ENCODE results near the gene CHMP2B.

The CHMP2B gene

DNA sequence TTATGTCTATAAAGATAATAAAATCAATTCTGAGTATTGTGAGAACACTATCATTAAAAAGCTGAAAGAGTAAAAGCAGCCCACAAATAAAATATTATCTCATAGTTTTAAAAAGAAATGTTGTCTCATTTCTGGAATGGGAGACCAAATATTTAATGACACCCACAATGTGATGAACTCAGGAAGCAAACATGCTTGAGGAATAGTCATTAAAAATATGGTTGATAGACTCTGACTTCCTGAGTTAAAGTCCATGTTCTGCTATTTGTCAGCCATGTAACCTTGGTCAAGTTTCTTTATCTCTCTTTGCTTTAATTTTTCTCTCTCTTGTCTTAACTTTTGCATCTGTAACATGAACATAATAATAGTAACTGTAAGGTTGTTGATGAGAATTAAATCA, 35.5 kb upstream of the CHMP2B start:
- peaks cover 3% of the 10 kb centered on the region for H3K27me3 Mint-ChIP-seq (ENCODE audit: low read depth, poor library complexity)
- TF ChIP-seq, protein P1, sequence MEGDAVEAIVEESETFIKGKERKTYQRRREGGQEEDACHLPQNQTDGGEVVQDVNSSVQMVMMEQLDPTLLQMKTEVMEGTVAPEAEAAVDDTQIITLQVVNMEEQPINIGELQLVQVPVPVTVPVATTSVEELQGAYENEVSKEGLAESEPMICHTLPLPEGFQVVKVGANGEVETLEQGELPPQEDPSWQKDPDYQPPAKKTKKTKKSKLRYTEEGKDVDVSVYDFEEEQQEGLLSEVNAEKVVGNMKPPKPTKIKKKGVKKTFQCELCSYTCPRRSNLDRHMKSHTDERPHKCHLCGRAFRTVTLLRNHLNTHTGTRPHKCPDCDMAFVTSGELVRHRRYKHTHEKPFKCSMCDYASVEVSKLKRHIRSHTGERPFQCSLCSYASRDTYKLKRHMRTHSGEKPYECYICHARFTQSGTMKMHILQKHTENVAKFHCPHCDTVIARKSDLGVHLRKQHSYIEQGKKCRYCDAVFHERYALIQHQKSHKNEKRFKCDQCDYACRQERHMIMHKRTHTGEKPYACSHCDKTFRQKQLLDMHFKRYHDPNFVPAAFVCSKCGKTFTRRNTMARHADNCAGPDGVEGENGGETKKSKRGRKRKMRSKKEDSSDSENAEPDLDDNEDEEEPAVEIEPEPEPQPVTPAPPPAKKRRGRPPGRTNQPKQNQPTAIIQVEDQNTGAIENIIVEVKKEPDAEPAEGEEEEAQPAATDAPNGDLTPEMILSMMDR (IDR thresholded peaks at IDR 0.05) = no peak
- no peak for DNase-seq
- H3K9me3 Mint-ChIP-seq = peaks cover 3% of the 10 kb centered on the region
- peaks cover 6% of the 10 kb centered on the region for H3K4me1 Mint-ChIP-seq
- no peak overlapping the region for H3K4me3 Mint-ChIP-seq
- no peak overlapping the region for H3K27ac Mint-ChIP-seq
- no peaks in the 10 kb centered on the region for H3K36me3 Mint-ChIP-seq (ENCODE audit: low read depth)

DNA sequence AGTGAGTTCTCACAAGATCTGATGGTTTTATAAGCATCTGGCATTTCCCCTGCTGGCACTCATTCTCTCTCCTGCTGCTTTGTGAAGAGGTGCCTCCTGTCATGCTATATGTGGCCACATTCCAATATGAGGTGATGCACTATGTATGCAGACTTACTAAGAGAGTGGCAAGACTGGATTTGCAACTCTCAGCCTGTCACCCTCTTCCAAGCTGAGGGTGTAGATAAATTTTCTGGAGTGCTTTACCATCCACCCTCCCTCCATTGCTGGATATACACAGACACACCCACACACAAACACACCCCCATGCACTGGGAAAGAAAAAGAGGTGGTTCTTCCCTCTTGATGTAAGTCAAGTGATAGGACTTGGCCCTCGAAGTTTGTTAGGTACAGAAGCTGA, 30.2 kb upstream of the CHMP2B start:
- Mint-ChIP-seq H3K9me3 (peaks cover 3% of the 10 kb centered on the region), H3K4me1 (no peaks in the 10 kb centered on the region), H3K27ac (no peak overlapping the region), H3K36me3 (ENCODE audit: low read depth) (no peaks in the 10 kb centered on the region), H3K4me3 (no peak overlapping the region), H3K27me3 (ENCODE audit: low read depth, poor library complexity) (peaks cover 3% of the 10 kb centered on the region)
- DNase-seq = no peak
- TF ChIP-seq, protein P1 (IDR thresholded peaks at IDR 0.05) = no peak

DNA sequence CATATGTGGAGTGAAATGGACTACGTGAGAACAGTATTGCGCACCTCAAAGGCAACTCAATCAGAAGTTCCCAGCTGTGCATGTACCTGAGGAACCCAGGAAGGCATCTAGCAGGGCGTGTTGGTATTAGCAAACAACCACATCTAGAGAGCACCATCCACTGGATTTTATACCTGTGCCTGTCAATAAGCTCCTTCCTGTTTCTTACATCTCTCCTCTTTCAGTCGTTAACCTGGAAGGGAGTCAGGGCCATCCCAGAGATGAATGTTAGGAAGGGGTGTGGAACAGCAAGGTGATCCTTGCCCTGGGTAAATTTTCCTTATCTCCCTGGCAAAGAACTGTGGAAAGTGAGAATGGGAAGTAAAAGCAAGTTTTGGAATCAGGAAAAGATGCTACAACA, 29.6 kb upstream of the CHMP2B start:
- Mint-ChIP-seq H3K9me3 (peaks cover 3% of the 10 kb centered on the region), H3K27ac (no peak overlapping the region), H3K36me3 (ENCODE audit: low read depth) (no peaks in the 10 kb centered on the region), H3K4me1 (no peaks in the 10 kb centered on the region), H3K27me3 (ENCODE audit: low read depth, poor library complexity) (peaks cover 3% of the 10 kb centered on the region), H3K4me3 (no peak overlapping the region)
- TF ChIP-seq, protein P1 (IDR thresholded peaks at IDR 0.05) = no peak
- no peak for DNase-seq

DNA sequence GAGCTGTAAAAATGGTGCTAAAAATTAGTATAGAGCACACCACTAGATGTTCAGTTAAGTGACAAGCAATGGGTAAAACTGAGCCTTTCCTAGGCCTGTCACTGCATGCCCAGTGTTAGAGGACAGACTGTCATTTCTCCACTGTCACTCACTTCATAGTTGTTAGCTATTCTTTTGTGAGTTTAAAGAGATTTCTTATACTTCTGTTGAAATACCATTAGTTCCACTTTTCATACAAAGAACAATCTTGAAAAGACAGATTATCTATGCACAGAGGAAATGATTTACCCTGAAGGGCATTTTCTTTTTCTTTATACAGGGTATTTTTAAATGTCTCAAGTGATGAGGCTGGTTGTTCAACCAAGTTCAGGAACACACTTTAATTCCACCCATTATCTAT, 28.3 kb upstream of the CHMP2B start:
- peaks cover 4% of the 10 kb centered on the region for H3K27me3 Mint-ChIP-seq (ENCODE audit: low read depth, poor library complexity)
- H3K36me3 Mint-ChIP-seq (ENCODE audit: low read depth) = no peaks in the 10 kb centered on the region
- DNase-seq = no peak
- H3K27ac Mint-ChIP-seq = no peak overlapping the region
- H3K9me3 Mint-ChIP-seq = peaks cover 3% of the 10 kb centered on the region
- H3K4me1 Mint-ChIP-seq = no peaks in the 10 kb centered on the region
- TF ChIP-seq, protein P1 (IDR thresholded peaks at IDR 0.05) = no peak
- no peak overlapping the region for H3K4me3 Mint-ChIP-seq

DNA sequence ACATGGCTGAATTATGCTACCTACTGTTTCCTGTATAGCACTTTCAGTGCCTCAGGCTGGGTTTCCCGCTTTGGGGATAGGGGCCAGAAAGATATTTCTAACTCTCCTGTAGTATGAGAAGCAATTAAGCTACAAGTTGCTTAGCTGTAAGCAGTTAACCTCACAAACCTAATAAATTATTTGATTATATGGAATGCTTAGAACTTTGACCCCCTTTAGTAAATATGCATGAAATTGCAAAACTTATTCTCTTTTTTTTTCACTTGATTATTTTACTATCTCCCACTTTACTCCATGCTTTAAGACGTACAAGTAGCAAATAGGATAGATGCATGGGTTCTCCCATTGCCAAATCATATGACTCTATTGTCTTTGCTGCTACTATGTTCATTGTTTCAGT, 27.5 kb upstream of the CHMP2B start:
- Mint-ChIP-seq H3K4me1 (no peaks in the 10 kb centered on the region), H3K36me3 (ENCODE audit: low read depth) (no peaks in the 10 kb centered on the region), H3K9me3 (peaks cover 3% of the 10 kb centered on the region), H3K27ac (no peak overlapping the region), H3K27me3 (ENCODE audit: low read depth, poor library complexity) (peaks cover 6% of the 10 kb centered on the region), H3K4me3 (no peak overlapping the region)
- DNase-seq = no peak
- TF ChIP-seq, protein P1 (IDR thresholded peaks at IDR 0.05) = no peak

DNA sequence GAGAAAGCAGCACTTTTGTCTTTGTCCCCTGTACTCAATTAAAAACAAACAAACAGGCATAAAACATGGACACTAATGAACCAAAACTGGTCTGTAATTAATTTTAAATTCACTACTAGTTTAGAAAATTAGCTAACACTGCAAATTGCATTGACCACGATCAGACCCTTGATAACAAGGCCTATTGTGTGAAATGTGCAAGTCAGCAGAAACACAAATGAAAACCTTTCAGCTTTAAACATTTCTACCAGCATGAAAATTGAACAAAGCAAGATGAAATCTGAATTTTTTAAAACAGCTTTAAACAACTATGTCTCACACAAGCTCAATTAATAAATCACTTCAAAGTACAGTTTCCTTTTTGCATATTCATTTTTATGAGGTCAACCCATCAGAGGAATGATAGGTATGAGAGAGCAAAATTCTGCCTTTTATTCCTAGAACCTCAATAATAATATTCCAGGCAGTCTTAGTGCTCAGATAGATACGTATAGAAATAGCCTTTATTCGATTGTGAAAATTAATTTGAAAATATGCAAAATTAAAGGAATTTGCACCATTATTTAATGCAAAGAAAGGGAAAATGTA, 27.0 kb upstream of the CHMP2B start:
- Mint-ChIP-seq H3K27me3 (ENCODE audit: low read depth, poor library complexity) (peaks cover 6% of the 10 kb centered on the region), H3K9me3 (peaks cover 1% of the 10 kb centered on the region), H3K4me3 (no peak overlapping the region), H3K4me1 (no peaks in the 10 kb centered on the region), H3K27ac (no peak overlapping the region), H3K36me3 (ENCODE audit: low read depth) (no peaks in the 10 kb centered on the region)
- no peak for DNase-seq
- TF ChIP-seq, protein P1 (IDR thresholded peaks at IDR 0.05) = no peak
